Measurements from ENCODE around the gene PRRG4.

GRCh38 chr11:32886180-32886579, 56.5 kb downstream of the PRRG4 start:
- TF ChIP-seq POLR2A (IDR thresholded peaks at IDR 0.05), result no peak
- no peak for TF ChIP-seq CTCF (IDR thresholded peaks at IDR 0.05)
